ENCODE results near the gene CLHC1.

The CLHC1 gene

DNA sequence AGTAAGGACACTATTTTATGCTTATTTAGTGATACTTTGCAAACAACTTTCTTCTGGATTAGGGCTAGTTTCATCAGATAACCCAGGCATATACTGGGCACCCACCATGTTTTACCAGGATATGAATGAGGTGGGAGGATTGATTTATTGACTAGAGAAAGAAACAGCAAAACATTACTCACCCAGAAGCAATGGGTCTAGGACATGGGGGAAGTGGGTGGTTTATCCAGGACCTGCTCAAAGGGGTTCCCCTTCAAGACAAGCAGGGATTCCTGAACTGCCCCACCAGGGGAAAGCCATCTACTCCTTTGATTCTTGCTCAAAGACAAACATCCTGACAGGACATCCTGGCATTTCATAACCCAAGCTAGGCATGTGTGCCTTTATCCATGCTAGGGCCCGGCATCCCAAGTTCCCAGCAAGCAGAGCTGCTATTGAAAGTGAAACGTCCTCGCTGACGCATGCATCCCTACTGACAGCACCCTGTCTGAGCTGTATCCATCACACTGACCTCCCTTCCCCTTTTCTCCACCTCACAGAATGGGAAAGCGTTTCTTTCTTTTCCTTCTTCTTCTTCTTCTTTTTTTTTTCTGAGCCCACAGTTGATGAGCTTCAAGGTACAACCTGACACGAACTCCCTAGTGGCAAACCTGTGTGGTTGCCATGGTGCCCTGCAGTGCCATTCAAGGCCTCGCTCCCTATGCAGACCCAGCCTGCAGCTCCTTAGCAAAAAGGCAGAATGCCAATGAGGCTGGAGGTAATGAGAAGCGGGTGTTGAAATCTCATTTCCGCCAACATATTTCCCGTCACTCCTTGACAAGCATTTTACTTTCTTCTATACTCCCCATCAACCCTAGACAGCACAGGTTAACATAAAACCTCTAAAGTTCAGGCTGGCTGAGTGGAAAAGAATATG is 70.5 kb downstream of the CLHC1 start:
- H3K27me3 ChIP-seq (ENCODE audit: control insufficient read depth, insufficient read depth, low read length): no peaks in the 10 kb centered on the region
- TF ChIP-seq, protein P1, sequence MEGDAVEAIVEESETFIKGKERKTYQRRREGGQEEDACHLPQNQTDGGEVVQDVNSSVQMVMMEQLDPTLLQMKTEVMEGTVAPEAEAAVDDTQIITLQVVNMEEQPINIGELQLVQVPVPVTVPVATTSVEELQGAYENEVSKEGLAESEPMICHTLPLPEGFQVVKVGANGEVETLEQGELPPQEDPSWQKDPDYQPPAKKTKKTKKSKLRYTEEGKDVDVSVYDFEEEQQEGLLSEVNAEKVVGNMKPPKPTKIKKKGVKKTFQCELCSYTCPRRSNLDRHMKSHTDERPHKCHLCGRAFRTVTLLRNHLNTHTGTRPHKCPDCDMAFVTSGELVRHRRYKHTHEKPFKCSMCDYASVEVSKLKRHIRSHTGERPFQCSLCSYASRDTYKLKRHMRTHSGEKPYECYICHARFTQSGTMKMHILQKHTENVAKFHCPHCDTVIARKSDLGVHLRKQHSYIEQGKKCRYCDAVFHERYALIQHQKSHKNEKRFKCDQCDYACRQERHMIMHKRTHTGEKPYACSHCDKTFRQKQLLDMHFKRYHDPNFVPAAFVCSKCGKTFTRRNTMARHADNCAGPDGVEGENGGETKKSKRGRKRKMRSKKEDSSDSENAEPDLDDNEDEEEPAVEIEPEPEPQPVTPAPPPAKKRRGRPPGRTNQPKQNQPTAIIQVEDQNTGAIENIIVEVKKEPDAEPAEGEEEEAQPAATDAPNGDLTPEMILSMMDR (IDR thresholded peaks at IDR 0.05): no peak
- no peak overlapping the region for H3K9ac ChIP-seq
- H3K4me1 ChIP-seq: peaks cover 16% of the 10 kb centered on the region
- H3K27ac ChIP-seq: peak overlapping the region; percentile 43
- no peaks in the 10 kb centered on the region for H3K79me2 ChIP-seq
- H3K4me2 ChIP-seq (ENCODE audit: low read length): no peak overlapping the region
- no peaks in the 10 kb centered on the region for H3K36me3 ChIP-seq (ENCODE audit: control insufficient read depth, insufficient read depth, low read length)
- H3K4me3 ChIP-seq (ENCODE audit: low read depth, low read length): no peak overlapping the region
- H2AFZ ChIP-seq: peak overlapping the region; percentile 68
- H3K9me3 ChIP-seq (ENCODE audit: control insufficient read depth, low read length): no peaks in the 10 kb centered on the region

GRCh38 chr2:55160422-55160821 is 71.7 kb downstream of the CLHC1 start:
- no peaks in the 10 kb centered on the region for H3K9me3 ChIP-seq (ENCODE audit: control insufficient read depth, low read length)
- no peaks in the 10 kb centered on the region for H3K27me3 ChIP-seq (ENCODE audit: control insufficient read depth, insufficient read depth, low read length)
- H3K36me3 ChIP-seq (ENCODE audit: control insufficient read depth, insufficient read depth, low read length): no peaks in the 10 kb centered on the region
- H3K79me2 ChIP-seq: no peaks in the 10 kb centered on the region
- no peak overlapping the region for H2AFZ ChIP-seq
- no peak overlapping the region for H3K9ac ChIP-seq
- TF ChIP-seq, protein P1 (IDR thresholded peaks at IDR 0.05): no peak
- no peak overlapping the region for H3K27ac ChIP-seq
- peaks cover 16% of the 10 kb centered on the region for H3K4me1 ChIP-seq
- H3K4me2 ChIP-seq (ENCODE audit: low read length): no peak overlapping the region
- H3K4me3 ChIP-seq (ENCODE audit: low read depth, low read length): no peak overlapping the region

DNA sequence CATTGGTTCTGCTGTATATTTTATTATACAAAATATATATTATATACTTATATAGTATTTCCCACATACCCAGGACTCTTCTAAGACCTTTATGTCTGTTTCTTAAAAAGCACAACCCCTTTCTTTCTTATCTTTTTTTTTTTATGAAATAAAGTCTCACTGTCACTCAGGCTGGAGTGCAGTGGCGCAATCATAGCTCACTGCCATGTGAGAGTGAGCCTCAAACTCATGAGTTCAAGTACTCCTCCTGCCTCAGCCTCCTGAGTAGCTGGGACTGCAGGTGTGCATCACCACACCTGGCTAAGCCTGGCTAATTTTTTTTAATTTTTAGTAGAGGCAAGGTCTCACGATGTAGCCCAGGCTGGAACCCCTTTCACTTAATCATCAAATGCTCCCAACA is 72.3 kb downstream of the CLHC1 start:
- Histone ChIP-seq H3K4me1 (peaks cover 16% of the 10 kb centered on the region), H3K27me3 (ENCODE audit: control insufficient read depth, insufficient read depth, low read length) (no peaks in the 10 kb centered on the region), H2AFZ (no peak overlapping the region), H3K9me3 (ENCODE audit: control insufficient read depth, low read length) (no peaks in the 10 kb centered on the region), H3K4me3 (ENCODE audit: low read depth, low read length) (no peak overlapping the region), H3K9ac (no peak overlapping the region), H3K27ac (no peak overlapping the region), H3K79me2 (no peaks in the 10 kb centered on the region), H3K36me3 (ENCODE audit: control insufficient read depth, insufficient read depth, low read length) (no peaks in the 10 kb centered on the region), H3K4me2 (ENCODE audit: low read length) (no peak overlapping the region)
- TF ChIP-seq, protein P1 (IDR thresholded peaks at IDR 0.05): no peak

DNA sequence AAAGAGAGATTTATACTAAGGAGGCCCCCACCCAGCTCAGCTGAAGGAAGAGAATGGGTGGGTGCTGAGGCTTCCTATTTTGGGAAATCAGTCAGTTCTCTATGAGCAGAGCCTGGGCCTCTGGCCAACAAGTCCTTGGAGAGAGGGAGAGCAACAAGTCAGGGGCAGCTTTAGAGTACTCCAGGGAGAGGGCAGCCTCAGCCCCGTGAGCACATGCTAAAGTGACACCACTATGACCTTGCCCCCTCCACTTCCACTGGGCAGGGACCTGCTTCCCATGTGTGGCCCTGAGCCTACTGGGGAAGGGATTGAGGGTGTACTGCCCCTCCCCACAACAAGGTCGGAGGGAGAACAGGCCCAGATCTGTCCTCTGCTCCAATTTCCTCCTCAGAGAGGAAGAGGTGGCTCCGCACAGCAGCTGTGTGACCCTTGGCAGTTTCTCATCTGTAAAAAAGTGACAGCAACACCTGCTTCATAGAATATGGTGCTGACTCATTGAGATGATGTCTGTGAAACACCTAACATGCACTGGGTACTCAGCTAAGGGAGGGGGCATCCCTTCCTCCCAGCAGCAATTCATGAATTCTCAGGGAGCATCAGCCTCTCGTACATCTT is 72.9 kb downstream of the CLHC1 start:
- Histone ChIP-seq H3K4me1 (peaks cover 16% of the 10 kb centered on the region), H3K9me3 (ENCODE audit: control insufficient read depth, low read length) (no peaks in the 10 kb centered on the region), H3K4me2 (ENCODE audit: low read length) (no peak overlapping the region), H3K27me3 (ENCODE audit: control insufficient read depth, insufficient read depth, low read length) (no peaks in the 10 kb centered on the region), H3K79me2 (no peaks in the 10 kb centered on the region), H2AFZ (no peak overlapping the region), H3K9ac (no peak overlapping the region), H3K36me3 (ENCODE audit: control insufficient read depth, insufficient read depth, low read length) (no peaks in the 10 kb centered on the region), H3K4me3 (ENCODE audit: low read depth, low read length) (no peak overlapping the region), H3K27ac (no peak overlapping the region)
- TF ChIP-seq, protein P1 (IDR thresholded peaks at IDR 0.05): no peak

Data from parathyroid adenoma (tissue), 2 donors.